HG03025 (cell line): ENCODE data around the gene MYOCOS.

Source experiments
- ATAC-seq: cut with Tn5 transposase; IDR thresholded peaks from one replicate; pipeline ENCODE4 v1.9.1; 2021; ENCODE audit warnings: mild to moderate bottlenecking, moderate library complexity; ENCODE audit not compliant: unreplicated experiment, low FRiP score

The MYOCOS gene

GRCh38 chr1:171623651-171624331, 1.7 kb downstream of the MYOCOS start:
- no peak for ATAC-seq

- no peak for ATAC-seq
Measured at GRCh38 chr1:171625225-171625624, 3.2 kb downstream of the MYOCOS start.

GRCh38 chr1:171627020-171627419, 5.0 kb downstream of the MYOCOS start:
- ATAC-seq = no peak

GRCh38 chr1:171628225-171628624, 6.2 kb downstream of the MYOCOS start:
- ATAC-seq = no peak

- ATAC-seq = no peak
Measured at GRCh38 chr1:171635661-171636060, 13.6 kb downstream of the MYOCOS start.

- ATAC-seq = no peak
Measured at GRCh38 chr1:171636141-171636540, 14.1 kb downstream of the MYOCOS start.

GRCh38 chr1:171637928-171638576, 16.0 kb downstream of the MYOCOS start:
- ATAC-seq = no peak

GRCh38 chr1:171640225-171640624, 18.2 kb downstream of the MYOCOS start:
- ATAC-seq = no peak

GRCh38 chr1:171641076-171641864, 19.2 kb downstream of the MYOCOS start:
- ATAC-seq = no peak

GRCh38 chr1:171642197-171642596, 20.2 kb downstream of the MYOCOS start:
- no peak for ATAC-seq

GRCh38 chr1:171643156-171643555, 21.1 kb downstream of the MYOCOS start:
- ATAC-seq = no peak

- no peak for ATAC-seq
Measured at GRCh38 chr1:171644805-171645483, 22.9 kb downstream of the MYOCOS start.

- ATAC-seq = no peak
Measured at GRCh38 chr1:171645553-171646248, 23.7 kb downstream of the MYOCOS start.

- no peak for ATAC-seq
Measured at GRCh38 chr1:171646249-171646560, 24.2 kb downstream of the MYOCOS start.

- ATAC-seq = no peak
Measured at GRCh38 chr1:171652234-171652822, 30.3 kb downstream of the MYOCOS start, which contains the start of gene MYOC. Gene MYOC (minus strand): TSS chr1:171652688. CDS start chr1:171652611, 77 bp downstream.

GRCh38 chr1:171653796-171654195, 31.8 kb downstream of the MYOCOS start:
- no peak for ATAC-seq

GRCh38 chr1:171654201-171654941, 32.3 kb downstream of the MYOCOS start:
- no peak for ATAC-seq

GRCh38 chr1:171654942-171655745, 33.1 kb downstream of the MYOCOS start:
- no peak for ATAC-seq

GRCh38 chr1:171655746-171656116, 33.7 kb downstream of the MYOCOS start:
- no peak for ATAC-seq
